ENCODE data around the gene SPACDR.

The SPACDR gene

GRCh38 chr7:100433276-100433591 lies 30.8 kb downstream of the SPACDR start:
- Histone ChIP-seq H3K9me3 (no peaks in the 10 kb centered on the region), H3K36me3 (peaks cover 47% of the 10 kb centered on the region), H3K27me3 (no peaks in the 10 kb centered on the region), H3K4me1 (no peaks in the 10 kb centered on the region; the same call in 1 of the 2 replicates), H3K4me3 (ENCODE audit: low read depth, low read length) (no peak overlapping the region)
- TF ChIP-seq CTCF (IDR thresholded peaks at IDR 0.05; ENCODE audit: low read depth, low read length) = no peak
- DNase-seq = no peak

- Histone ChIP-seq H3K36me3 (peaks cover 47% of the 10 kb centered on the region), H3K4me3 (ENCODE audit: low read depth, low read length) (no peak overlapping the region), H3K4me1 (no peaks in the 10 kb centered on the region; the same call in 1 of the 2 replicates), H3K27me3 (no peaks in the 10 kb centered on the region), H3K9me3 (no peaks in the 10 kb centered on the region)
- DNase-seq = no peak
- TF ChIP-seq CTCF (IDR thresholded peaks at IDR 0.05; ENCODE audit: low read depth, low read length) = no peak
These were observed 31.3 kb downstream of the SPACDR start for GRCh38 chr7:100432621-100433275.

- H3K36me3 ChIP-seq = peaks cover 47% of the 10 kb centered on the region
These were observed 32.0 kb downstream of the SPACDR start for GRCh38 chr7:100432053-100432452.

GRCh38 chr7:100431286-100431735 lies 32.7 kb downstream of the SPACDR start:
- Histone ChIP-seq H3K9me3 (no peaks in the 10 kb centered on the region), H3K36me3 (peaks cover 47% of the 10 kb centered on the region), H3K4me1 (no peaks in the 10 kb centered on the region; the same call in 1 of the 2 replicates), H3K27me3 (no peaks in the 10 kb centered on the region), H3K4me3 (ENCODE audit: low read depth, low read length) (no peak overlapping the region)
- TF ChIP-seq CTCF (IDR thresholded peaks at IDR 0.05; ENCODE audit: low read depth, low read length) = no peak
- no peak for DNase-seq

More at GRCh38 chr7:100432053-100432452, 32.0 kb downstream of the SPACDR start:
- Histone ChIP-seq H3K9me3 (no peaks in the 10 kb centered on the region), H3K4me3 (ENCODE audit: low read depth, low read length) (no peak overlapping the region), H3K4me1 (no peaks in the 10 kb centered on the region; the same call in 1 of the 2 replicates), H3K27me3 (no peaks in the 10 kb centered on the region)
- no peak for DNase-seq
- TF ChIP-seq CTCF (IDR thresholded peaks at IDR 0.05; ENCODE audit: low read depth, low read length) = no peak

GRCh38 chr7:100430493-100431285 lies 33.4 kb downstream of the SPACDR start:
- no peak for TF ChIP-seq CTCF (IDR thresholded peaks at IDR 0.05; ENCODE audit: low read depth, low read length)
- peak overlapping the region; percentile 81 for H3K4me3 ChIP-seq (ENCODE audit: low read depth, low read length)
- no peaks in the 10 kb centered on the region for H3K27me3 ChIP-seq
- H3K4me1 ChIP-seq = no peaks in the 10 kb centered on the region; the same call in 1 of the 2 replicates
- H3K9me3 ChIP-seq = no peaks in the 10 kb centered on the region
- H3K36me3 ChIP-seq = peaks cover 45% of the 10 kb centered on the region
- peak; percentile 32 for DNase-seq

All from BE2C (cell line).